SK-N-SH (cell line): Measurements from ENCODE around the gene TAS2R50. TPM values are rescaled to one million over a fixed set of nuclear protein-coding genes. Genes with fewer than 3 reads are reported as not detected.

Experiments
- polyA plus RNA-seq, 3 experiments: library from polyadenylated mRNA; depleted of rRNA; stranded (reverse); fragments of >200 nt; gene quantifications; 2 replicates each; pipeline ENCODE4 v1.2.3, GENCODE V29; 2012

The TAS2R50 gene
- polyA plus RNA-seq, 1 of the 3 experiments (the other 2 are of a cell fraction): 0.05 TPM

Other genes starting within 250 kb of the TAS2R50 start
- gene TAS2R7, start 184.3 kb downstream of the TAS2R50 start, polyA plus RNA-seq (2012; rRNA removed): not detected in 2 replicates
- not detected in 2 replicates for gene TAS2R8, start 179.6 kb downstream of the TAS2R50 start, polyA plus RNA-seq (2012; rRNA removed)
- not detected in 2 replicates for gene TAS2R9, start 176.7 kb downstream of the TAS2R50 start, polyA plus RNA-seq (2012; rRNA removed)
- gene TAS2R10, start 160.6 kb downstream of the TAS2R50 start, polyA plus RNA-seq (2012; rRNA removed): 0.16 and 0.21 TPM in 2 replicates
- 3.9 and 4.3 TPM in 2 replicates for gene PRR4, start 137.4 kb downstream of the TAS2R50 start, polyA plus RNA-seq (2012; rRNA removed)
- gene PRH1, start 102.7 kb downstream of the TAS2R50 start, polyA plus RNA-seq (2012; rRNA removed): 2.0 and 3.6 TPM in 2 replicates
- gene TAS2R13, start 77.3 kb downstream of the TAS2R50 start, polyA plus RNA-seq (2012; rRNA removed): 0.03 TPM in 1 of 2 replicates, not detected in the other
- gene PRH2, start 57.7 kb downstream of the TAS2R50 start, polyA plus RNA-seq (2012; rRNA removed): not detected in 2 replicates
- 1.4 and 2.3 TPM in 2 replicates for gene TAS2R14, start 47.6 kb downstream of the TAS2R50 start, polyA plus RNA-seq (2012; rRNA removed)
- gene TAS2R20, start 11.4 kb upstream of the TAS2R50 start, polyA plus RNA-seq (2012; rRNA removed): 0.33 and 0.65 TPM in 2 replicates
- gene TAS2R19, start 35.7 kb upstream of the TAS2R50 start, polyA plus RNA-seq (2012; rRNA removed): 0.15 and 0.47 TPM in 2 replicates
- 0.16 and 0.39 TPM in 2 replicates for gene TAS2R31, start 44.5 kb upstream of the TAS2R50 start, polyA plus RNA-seq (2012; rRNA removed)
- gene TAS2R46, start 75.4 kb upstream of the TAS2R50 start, polyA plus RNA-seq (2012; rRNA removed): 0.07 TPM in 1 of 2 replicates, not detected in the other
- not detected in 2 replicates for gene TAS2R43, start 105.4 kb upstream of the TAS2R50 start, polyA plus RNA-seq (2012; rRNA removed)
- gene TAS2R30, start 147.7 kb upstream of the TAS2R50 start, polyA plus RNA-seq (2012; rRNA removed): 0.05 and 0.08 TPM in 2 replicates
- 3.5 and 4.3 TPM in 2 replicates for gene SMIM10L1, start 184.3 kb upstream of the TAS2R50 start, polyA plus RNA-seq (2012; rRNA removed)
- not detected in 2 replicates for gene TAS2R42, start 200.0 kb upstream of the TAS2R50 start, polyA plus RNA-seq (2012; rRNA removed)